Gastroesophageal sphincter (tissue), 4 donors: ENCODE measurements around the gene PCGF3. TPM values are rescaled to one million over a fixed set of nuclear protein-coding genes. Genes with fewer than 3 reads are reported as not detected.
A peak's percentile ranks its signal among the peaks of the same experiment; 100 is the strongest.

Experiments
- ATAC-seq: fragments of 150-250 bp; one replicate; pipeline ENCODE4 v1.9.1; 2016; ENCODE audit warnings: mild to moderate bottlenecking, moderate library complexity
- H3K27ac ChIP-seq, 4 donors: fragments of 200-600 bp; sonication (generic) in 3 of 4; 1 replicate in 3 of 4; 2 replicates in 1 of 4; pipeline ENCODE4 v1.5.1; 2016 to 2019
- H3K27me3 ChIP-seq: fragments of 200-600 bp; sonication (generic); one replicate; pipeline ENCODE4 v1.5.1; 2019
- H3K36me3 ChIP-seq, 2 donors: fragments of 200-600 bp; sonication (generic); one replicate each; pipeline ENCODE4 v1.5.1; 2019; ENCODE audit warnings: control low read depth in 1 of 2
- H3K4me1 ChIP-seq, 3 donors: fragments of 200-600 bp; sonication (generic); 1 replicate in 2 of 3; 2 replicates in 1 of 3; pipeline ENCODE4 v1.5.1; 2016 to 2019; ENCODE audit warnings: control low read depth in 2 of 3
- H3K4me3 ChIP-seq, 2 donors: fragments of 200-600 bp; sonication (generic); one replicate each; pipeline ENCODE4 v1.5.1; 2019; ENCODE audit warnings: mild to moderate bottlenecking in 1 of 2, moderate library complexity in 1 of 2
- H3K9me3 ChIP-seq, 3 donors: fragments of 200-600 bp; sonication (generic); one replicate each; pipeline ENCODE4 v1.5.1; 2017 to 2019; ENCODE audit warnings: control low read depth in 2 of 3
- CTCF ChIP-seq, 4 experiments: fragments of 200-600 bp in 2 of 4; fragments of 450-650 bp in 2 of 4; sonication (generic) in 1 of 4; IDR thresholded peaks; one replicate each; pipeline ENCODE4 v1.5.1; 2017 to 2019; ENCODE audit warnings: antibody characterized with exemption in 4 of 4, mild to moderate bottlenecking in 2 of 4, moderate library complexity in 2 of 4
- EP300 ChIP-seq: sonication (generic); formaldehyde crosslinking; IDR thresholded peaks from one replicate; pipeline ENCODE4 v1.6.1; 2017; ENCODE audit warnings: antibody characterized with exemption, mild to moderate bottlenecking
- POLR2A ChIP-seq, 2 donors: fragments of 450-650 bp; IDR thresholded peaks; one replicate each; pipeline ENCODE4 v1.6.1; 2017; ENCODE audit warnings: antibody characterized with exemption in 2 of 2, mild to moderate bottlenecking in 2 of 2, moderate library complexity in 1 of 2
- POLR2AphosphoS5 ChIP-seq: sonication (generic); formaldehyde crosslinking; IDR thresholded peaks from one replicate; pipeline ENCODE4 v1.6.1; 2017; ENCODE audit warnings: antibody characterized with exemption
- WGBS, 2 donors: methylation state at CpG; one replicate each; pipeline ENCODE4 v1.1.5; 2018; ENCODE audit warnings: low coverage in 1 of 2; 5-methylcytosine and 5-hydroxymethylcytosine counted together
- total RNA-seq, 4 donors: library from RNA; depleted of rRNA; stranded (reverse); fragments of >200 nt; gene quantifications; one replicate each; pipeline ENCODE4 v1.1.0, GENCODE V29; 2016

The PCGF3 gene
- total RNA-seq, 4 donors from 2014 or later, result 24.4 to 46.5 (median 40.7) TPM

GRCh38 chr4:684623-685327 is 20.9 kb upstream of the PCGF3 start:
- peak overlapping the region in 1 of 4 donors; percentile 29 for H3K27ac ChIP-seq
- H3K4me3 ChIP-seq, result no peak overlapping the region
- no peaks in the 10 kb centered on the region for H3K36me3 ChIP-seq
- H3K4me1 ChIP-seq, result peaks cover 0 to 69% (median 36%) of the 10 kb centered on the region in 3 donors
- no peak for ATAC-seq
- H3K9me3 ChIP-seq, result no peaks in the 10 kb centered on the region
- peaks cover 76% of the 10 kb centered on the region for H3K27me3 ChIP-seq
- WGBS, 2 donors, result no CpG with 5 or more reads among the region's 21 CpGs
- TF ChIP-seq EP300, result no peak
- no peak for TF ChIP-seq CTCF (IDR thresholded peaks at IDR 0.05)
- no peak for TF ChIP-seq POLR2A (IDR thresholded peaks at IDR 0.05)
- no peak for TF ChIP-seq POLR2AphosphoS5

DNA sequence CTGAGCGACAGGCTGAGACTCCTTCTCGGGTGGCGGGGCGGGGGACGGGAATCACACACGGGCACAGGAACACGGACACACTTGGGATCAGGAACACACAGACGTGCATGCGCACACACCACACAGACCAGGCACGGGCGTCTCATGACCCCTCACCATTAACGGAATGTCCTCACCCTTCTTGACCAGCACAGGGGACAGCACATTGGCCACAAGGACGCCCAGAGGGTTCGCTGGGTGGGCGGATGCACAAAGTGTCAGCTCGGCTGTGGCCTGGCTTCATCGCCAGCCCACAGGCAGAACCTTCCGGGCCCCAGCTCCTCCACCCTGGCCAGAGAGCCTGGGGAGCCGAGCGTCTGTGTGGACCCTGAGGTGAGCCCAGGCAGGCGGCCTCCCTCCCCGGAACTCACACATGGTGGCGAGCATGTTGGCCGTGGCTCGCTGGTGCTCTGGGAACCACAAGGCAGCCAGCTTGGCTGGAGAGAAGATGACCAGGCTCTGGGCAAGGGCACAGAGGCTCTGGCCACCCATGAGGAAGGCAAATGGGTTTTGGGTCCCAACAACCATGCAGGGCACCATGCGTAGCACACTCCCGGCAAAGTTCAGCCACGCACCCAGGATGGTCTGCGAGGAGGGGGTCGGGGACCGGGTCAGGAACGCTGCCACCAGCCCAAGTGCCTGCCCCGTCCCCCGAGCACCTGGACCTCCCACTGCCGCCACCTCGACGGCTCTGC is 19.8 kb upstream of the PCGF3 start:
- peaks cover 0 to 64% (median 29%) of the 10 kb centered on the region in 3 donors for H3K4me1 ChIP-seq
- no peaks in the 10 kb centered on the region for H3K36me3 ChIP-seq
- no peak for TF ChIP-seq POLR2A (IDR thresholded peaks at IDR 0.05)
- TF ChIP-seq EP300, result no peak
- TF ChIP-seq CTCF (IDR thresholded peaks at IDR 0.05), result no peak
- TF ChIP-seq POLR2AphosphoS5, result no peak
- ATAC-seq, result no peak
- no peak overlapping the region for H3K27ac ChIP-seq
- 96% methylated on average over 7 of the region's 37 CpGs; no CpG with 5 or more reads in 1 of the 2 donors for WGBS, 2 donors
- no peak overlapping the region for H3K4me3 ChIP-seq
- no peaks in the 10 kb centered on the region for H3K9me3 ChIP-seq
- peaks cover 65% of the 10 kb centered on the region for H3K27me3 ChIP-seq

GRCh38 chr4:686413-687040 is 19.1 kb upstream of the PCGF3 start:
- Histone ChIP-seq H3K9me3 (no peaks in the 10 kb centered on the region), H3K4me1 (peaks cover 0 to 58% (median 29%) of the 10 kb centered on the region in 3 donors), H3K27ac (peak overlapping the region in 3 of 4 donors; percentile 80 to 84 (median 81)), H3K27me3 (peaks cover 59% of the 10 kb centered on the region), H3K36me3 (no peaks in the 10 kb centered on the region), H3K4me3 (no peak overlapping the region)
- no peak for ATAC-seq
- 84% methylated on average over 6 of the region's 31 CpGs; no CpG with 5 or more reads in 1 of the 2 donors for WGBS, 2 donors
- TF ChIP-seq EP300 (no peak), POLR2A (IDR thresholded peaks at IDR 0.05) (no peak), CTCF (IDR thresholded peaks at IDR 0.05) (no peak)

DNA sequence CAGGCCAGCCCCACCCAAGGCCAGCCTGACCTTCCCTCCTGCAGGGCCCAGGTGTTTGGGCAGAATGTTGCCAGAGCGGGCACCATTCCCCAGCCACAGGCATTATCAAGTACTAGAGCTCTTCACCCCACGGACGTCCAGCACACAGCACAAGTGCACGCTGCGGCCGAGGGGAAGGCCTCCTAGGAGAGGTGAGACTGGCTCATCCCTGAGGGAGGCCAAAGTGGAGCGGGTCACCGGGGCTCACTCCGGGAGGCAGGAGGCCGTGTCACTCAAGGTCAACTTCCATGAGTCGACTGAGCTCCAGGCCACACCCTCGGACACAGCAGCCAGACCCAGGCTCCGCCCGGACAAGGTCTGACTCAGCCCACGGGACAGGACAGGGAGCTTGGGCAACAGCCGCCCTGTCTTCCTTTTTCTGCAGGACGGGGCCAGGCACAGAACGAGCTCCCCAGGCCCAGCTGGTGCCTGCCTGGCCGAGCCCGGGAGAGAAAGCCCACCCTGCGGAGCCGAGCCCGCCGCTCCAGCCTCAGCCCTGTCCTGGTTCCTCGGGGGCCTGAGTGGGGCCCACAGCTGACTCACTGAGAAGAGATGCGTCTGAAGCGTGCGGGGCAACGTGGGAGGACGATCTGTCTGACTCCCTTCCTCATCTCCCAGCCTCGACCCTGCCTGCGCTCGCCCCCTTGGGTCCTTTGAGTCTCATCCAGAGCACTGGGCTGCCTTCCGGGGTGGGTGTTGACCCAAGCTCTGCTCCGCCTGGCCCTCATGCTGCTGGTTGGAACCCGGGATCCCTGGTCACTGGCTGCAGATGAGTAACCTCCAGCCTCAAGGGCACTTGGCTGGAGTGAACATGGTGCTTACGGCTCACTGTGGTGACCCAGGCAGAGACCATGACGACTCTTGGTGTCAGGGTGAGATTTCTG is 18.3 kb upstream of the PCGF3 start:
- H3K36me3 ChIP-seq, result no peaks in the 10 kb centered on the region
- TF ChIP-seq CTCF (IDR thresholded peaks at IDR 0.05) (no peak), POLR2A (IDR thresholded peaks at IDR 0.05) (peak in 1 of 2 donors; percentile 34)

More for the DNA sequence above, 18.3 kb upstream of the PCGF3 start:
- 80% methylated on average over 1 of the region's 38 CpGs; no CpG with 5 or more reads in 1 of the 2 donors for WGBS, 2 donors
- peak overlapping the region in 1 of 2 donors; percentile 62 for H3K4me3 ChIP-seq
- peak; percentile 91 for ATAC-seq
- no peaks in the 10 kb centered on the region for H3K9me3 ChIP-seq
- H3K27ac ChIP-seq, result peak overlapping the region; percentile 12 to 84 (median 80)
- H3K27me3 ChIP-seq, result peaks cover 56% of the 10 kb centered on the region
- H3K4me1 ChIP-seq, result peaks cover 0 to 53% (median 29%) of the 10 kb centered on the region in 3 donors
